ENCODE results near the gene KAT7.

KAT7 gene

GRCh38 chr17:49760932-49761558, 27.4 kb upstream of the KAT7 start:
- Histone ChIP-seq H3K4me1 (ENCODE audit: control insufficient read depth in 1 of 2, insufficient read depth in 2 of 2, low read length in 2 of 2) (peaks cover 13 to 34% of the 10 kb centered on the region in 2 donors), H3K36me3 (ENCODE audit: control insufficient read depth in 1 of 2, insufficient read depth in 2 of 2, low read length in 2 of 2) (no peaks in the 10 kb centered on the region), H3K27me3 (ENCODE audit: control insufficient read depth in 1 of 2, insufficient read depth in 2 of 2, low read length in 2 of 2) (no peaks in the 10 kb centered on the region), H3K4me3 (ENCODE audit: low read depth in 1 of 2, low read length in 2 of 2) (no peak overlapping the region), H3K9ac (ENCODE audit: low read depth in 1 of 2, low read length in 2 of 2) (no peak overlapping the region), H3K27ac (ENCODE audit: low read depth, low read length) (no peak overlapping the region), H3K9me3 (ENCODE audit: control insufficient read depth in 1 of 2, low read length in 2 of 2) (no peaks in the 10 kb centered on the region)

GRCh38 chr17:49762151-49762941, 26.1 kb upstream of the KAT7 start:
- H3K9ac ChIP-seq (ENCODE audit: low read depth in 1 of 2, low read length in 2 of 2) = peak overlapping the region; percentile 51 to 65
- no peaks in the 10 kb centered on the region for H3K9me3 ChIP-seq (ENCODE audit: control insufficient read depth in 1 of 2, low read length in 2 of 2)
- no peaks in the 10 kb centered on the region for H3K36me3 ChIP-seq (ENCODE audit: control insufficient read depth in 1 of 2, insufficient read depth in 2 of 2, low read length in 2 of 2)
- peak overlapping the region; percentile 77 to 81 for H3K4me3 ChIP-seq (ENCODE audit: low read depth in 1 of 2, low read length in 2 of 2)
- no peak overlapping the region for H3K27ac ChIP-seq (ENCODE audit: low read depth, low read length)
- H3K4me1 ChIP-seq (ENCODE audit: control insufficient read depth in 1 of 2, insufficient read depth in 2 of 2, low read length in 2 of 2) = peaks cover 13 to 34% of the 10 kb centered on the region in 2 donors
- H3K27me3 ChIP-seq (ENCODE audit: control insufficient read depth in 1 of 2, insufficient read depth in 2 of 2, low read length in 2 of 2) = no peaks in the 10 kb centered on the region

GRCh38 chr17:49763735-49764558, 24.5 kb upstream of the KAT7 start, which contains the start of gene FAM117A:
Gene FAM117A (minus strand): TSS chr17:49764131. CDS start chr17:49764087, 44 bp downstream.
- H3K4me3 ChIP-seq (ENCODE audit: low read depth in 1 of 2, low read length in 2 of 2) = peak within 1 kb of the TSS; percentile 77 to 81
- peaks cover 13 to 34% of the 10 kb centered on the region in 2 donors for H3K4me1 ChIP-seq (ENCODE audit: control insufficient read depth in 1 of 2, insufficient read depth in 2 of 2, low read length in 2 of 2)
- no peaks in the 10 kb centered on the region for H3K36me3 ChIP-seq (ENCODE audit: control insufficient read depth in 1 of 2, insufficient read depth in 2 of 2, low read length in 2 of 2)
- no peak within 1 kb of the TSS for H3K27ac ChIP-seq (ENCODE audit: low read depth, low read length)
- no peaks in the 10 kb centered on the region for H3K9me3 ChIP-seq (ENCODE audit: control insufficient read depth in 1 of 2, low read length in 2 of 2)
- peak within 1 kb of the TSS; percentile 51 to 65 for H3K9ac ChIP-seq (ENCODE audit: low read depth in 1 of 2, low read length in 2 of 2)
- H3K27me3 ChIP-seq (ENCODE audit: control insufficient read depth in 1 of 2, insufficient read depth in 2 of 2, low read length in 2 of 2) = no peaks in the 10 kb centered on the region

- no peak overlapping the region for H3K27ac ChIP-seq (ENCODE audit: low read depth, low read length)
Observed at GRCh38 chr17:49764559-49765180, 23.8 kb upstream of the KAT7 start.

GRCh38 chr17:49766918-49767530, 21.5 kb upstream of the KAT7 start:
- no peaks in the 10 kb centered on the region for H3K36me3 ChIP-seq (ENCODE audit: control insufficient read depth in 1 of 2, insufficient read depth in 2 of 2, low read length in 2 of 2)
- H3K4me1 ChIP-seq (ENCODE audit: control insufficient read depth in 1 of 2, insufficient read depth in 2 of 2, low read length in 2 of 2) = peaks cover 13 to 18% of the 10 kb centered on the region in 2 donors
- H3K9ac ChIP-seq (ENCODE audit: low read depth in 1 of 2, low read length in 2 of 2) = no peak overlapping the region
- H3K4me3 ChIP-seq (ENCODE audit: low read depth in 1 of 2, low read length in 2 of 2) = no peak overlapping the region
- no peaks in the 10 kb centered on the region for H3K9me3 ChIP-seq (ENCODE audit: control insufficient read depth in 1 of 2, low read length in 2 of 2)
- H3K27me3 ChIP-seq (ENCODE audit: control insufficient read depth in 1 of 2, insufficient read depth in 2 of 2, low read length in 2 of 2) = no peaks in the 10 kb centered on the region
- no peak overlapping the region for H3K27ac ChIP-seq (ENCODE audit: low read depth, low read length)

More at GRCh38 chr17:49764559-49765180, 23.8 kb upstream of the KAT7 start:
- H3K9me3 ChIP-seq (ENCODE audit: control insufficient read depth in 1 of 2, low read length in 2 of 2) = no peaks in the 10 kb centered on the region
- no peak overlapping the region for H3K9ac ChIP-seq (ENCODE audit: low read depth in 1 of 2, low read length in 2 of 2)
- no peaks in the 10 kb centered on the region for H3K27me3 ChIP-seq (ENCODE audit: control insufficient read depth in 1 of 2, insufficient read depth in 2 of 2, low read length in 2 of 2)
- peaks cover 13 to 34% of the 10 kb centered on the region in 2 donors for H3K4me1 ChIP-seq (ENCODE audit: control insufficient read depth in 1 of 2, insufficient read depth in 2 of 2, low read length in 2 of 2)
- H3K36me3 ChIP-seq (ENCODE audit: control insufficient read depth in 1 of 2, insufficient read depth in 2 of 2, low read length in 2 of 2) = no peaks in the 10 kb centered on the region
- peak overlapping the region; percentile 61 to 81 for H3K4me3 ChIP-seq (ENCODE audit: low read depth in 1 of 2, low read length in 2 of 2)

- Histone ChIP-seq H3K4me3 (ENCODE audit: low read depth in 1 of 2, low read length in 2 of 2) (no peak overlapping the region), H3K27me3 (ENCODE audit: control insufficient read depth in 1 of 2, insufficient read depth in 2 of 2, low read length in 2 of 2) (no peaks in the 10 kb centered on the region), H3K27ac (ENCODE audit: low read depth, low read length) (no peak overlapping the region), H3K4me1 (ENCODE audit: control insufficient read depth in 1 of 2, insufficient read depth in 2 of 2, low read length in 2 of 2) (no peaks in the 10 kb centered on the region), H3K36me3 (ENCODE audit: control insufficient read depth in 1 of 2, insufficient read depth in 2 of 2, low read length in 2 of 2) (no peaks in the 10 kb centered on the region), H3K9me3 (ENCODE audit: control insufficient read depth in 1 of 2, low read length in 2 of 2) (no peaks in the 10 kb centered on the region), H3K9ac (ENCODE audit: low read depth in 1 of 2, low read length in 2 of 2) (no peak overlapping the region)
Observed at GRCh38 chr17:49775546-49776260, 12.8 kb upstream of the KAT7 start.

GRCh38 chr17:49776551-49777300, 11.8 kb upstream of the KAT7 start:
- Histone ChIP-seq H3K36me3 (ENCODE audit: control insufficient read depth in 1 of 2, insufficient read depth in 2 of 2, low read length in 2 of 2) (no peaks in the 10 kb centered on the region), H3K27me3 (ENCODE audit: control insufficient read depth in 1 of 2, insufficient read depth in 2 of 2, low read length in 2 of 2) (no peaks in the 10 kb centered on the region), H3K27ac (ENCODE audit: low read depth, low read length) (no peak overlapping the region), H3K4me3 (ENCODE audit: low read depth in 1 of 2, low read length in 2 of 2) (no peak overlapping the region), H3K4me1 (ENCODE audit: control insufficient read depth in 1 of 2, insufficient read depth in 2 of 2, low read length in 2 of 2) (no peaks in the 10 kb centered on the region), H3K9ac (ENCODE audit: low read depth in 1 of 2, low read length in 2 of 2) (no peak overlapping the region), H3K9me3 (ENCODE audit: control insufficient read depth in 1 of 2, low read length in 2 of 2) (no peaks in the 10 kb centered on the region)

- Histone ChIP-seq H3K4me3 (ENCODE audit: low read depth in 1 of 2, low read length in 2 of 2) (no peak overlapping the region), H3K27me3 (ENCODE audit: control insufficient read depth in 1 of 2, insufficient read depth in 2 of 2, low read length in 2 of 2) (no peaks in the 10 kb centered on the region), H3K9ac (ENCODE audit: low read depth in 1 of 2, low read length in 2 of 2) (no peak overlapping the region), H3K9me3 (ENCODE audit: control insufficient read depth in 1 of 2, low read length in 2 of 2) (no peaks in the 10 kb centered on the region), H3K4me1 (ENCODE audit: control insufficient read depth in 1 of 2, insufficient read depth in 2 of 2, low read length in 2 of 2) (no peaks in the 10 kb centered on the region), H3K36me3 (ENCODE audit: control insufficient read depth in 1 of 2, insufficient read depth in 2 of 2, low read length in 2 of 2) (no peaks in the 10 kb centered on the region), H3K27ac (ENCODE audit: low read depth, low read length) (no peak overlapping the region)
Observed at GRCh38 chr17:49777563-49777962, 10.9 kb upstream of the KAT7 start.
